Epithelial cell of prostate (primary cell): Measurements from ENCODE around the gene GSX2.

Experiments used
- DNase-seq: peaks from one replicate; pipeline ENCODE4 v3.0.0-alpha.2; 2011; ENCODE audit warnings: low read depth, low spot score
- H3K27ac ChIP-seq: fragments of 450-650 bp; 2 replicates; pipeline ENCODE4 v1.5.1; 2017; ENCODE audit warnings: mild to moderate bottlenecking

The GSX2 gene

DNA sequence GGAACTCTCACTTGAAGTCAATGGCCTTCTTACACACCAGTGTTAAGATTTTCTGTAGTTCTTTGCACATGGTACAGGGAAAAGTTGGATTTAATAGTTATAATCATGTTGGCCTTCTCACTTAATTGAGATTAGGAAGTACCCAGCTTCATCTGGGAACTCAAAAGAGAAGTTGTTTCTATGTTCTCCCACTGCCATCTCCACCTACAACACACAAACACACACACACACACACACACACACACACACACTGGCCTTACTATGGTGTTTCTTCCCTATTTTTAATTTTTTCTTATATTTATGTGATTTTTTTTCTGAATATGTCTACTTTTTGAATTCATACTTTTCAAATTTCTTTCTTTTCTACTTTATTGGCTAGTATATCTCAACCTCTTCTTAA, 25.6 kb upstream of the GSX2 start:
- no peak for DNase-seq
- H3K27ac ChIP-seq = no peak overlapping the region

DNA sequence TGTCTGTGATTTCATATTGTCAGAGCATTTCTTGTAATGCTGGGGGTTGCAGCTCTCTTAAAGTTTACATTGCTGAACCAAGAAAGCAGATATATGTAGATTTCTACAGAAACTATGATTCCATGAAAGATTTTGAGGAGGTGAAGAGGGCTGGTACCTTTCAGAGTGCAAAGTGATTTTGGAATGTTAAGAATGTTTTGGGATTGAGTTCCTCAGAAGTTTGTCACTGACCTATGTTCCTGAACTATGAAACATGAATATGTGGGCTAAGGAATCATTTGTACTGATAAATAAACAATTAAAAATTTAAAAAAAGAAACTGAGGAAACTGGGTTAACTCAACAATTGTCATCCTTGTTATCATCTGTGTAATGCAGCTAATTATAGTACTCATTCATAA, 23.3 kb upstream of the GSX2 start:
- DNase-seq = no peak
- peak overlapping the region; percentile 40 for H3K27ac ChIP-seq

DNA sequence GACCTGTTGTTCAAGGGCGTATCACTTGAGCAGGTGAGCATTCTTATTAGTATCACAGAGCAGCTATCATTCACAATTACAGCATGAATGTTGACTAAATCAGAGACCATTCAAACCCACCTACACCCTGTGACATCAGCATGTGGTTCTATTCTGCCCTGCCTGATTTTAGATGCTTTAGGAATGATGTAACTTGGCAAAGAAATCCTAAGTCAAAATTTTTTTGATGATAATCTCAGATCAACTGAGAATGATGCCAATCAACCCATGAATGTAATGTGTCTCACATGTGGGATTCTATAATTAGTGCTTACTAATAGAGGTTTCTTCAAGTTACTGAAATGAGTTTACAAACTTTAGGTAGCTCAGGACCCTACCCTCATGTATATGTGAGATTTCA, 22.2 kb upstream of the GSX2 start:
- no peak for DNase-seq
- H3K27ac ChIP-seq = peak overlapping the region; percentile 40

DNA sequence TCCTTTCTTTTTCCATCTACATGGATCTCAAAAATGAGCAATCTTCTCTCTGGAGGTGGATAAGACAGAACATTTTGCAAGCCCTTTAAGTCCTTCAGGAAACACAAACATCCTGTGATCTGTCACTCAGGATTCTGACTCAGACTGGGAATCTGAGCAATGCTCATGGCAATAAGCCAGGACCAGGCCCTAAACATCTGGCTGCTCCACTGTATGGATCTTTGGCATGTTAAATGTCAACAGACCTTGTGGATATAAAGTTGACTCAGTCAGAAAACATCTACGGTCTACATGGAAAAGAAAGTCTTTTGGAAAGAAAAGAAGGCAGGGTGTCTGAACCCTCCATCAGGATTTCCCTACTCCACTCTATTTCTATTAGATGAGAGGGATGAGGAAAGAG, 17.8 kb upstream of the GSX2 start:
- peak overlapping the region; percentile 66 for H3K27ac ChIP-seq
- DNase-seq = peak; percentile 86

GRCh38 chr4:54085284-54085683, 14.7 kb upstream of the GSX2 start:
- peak overlapping the region; percentile 18 for H3K27ac ChIP-seq
- DNase-seq = peak; percentile 75

GRCh38 chr4:54089875-54090274, 10.1 kb upstream of the GSX2 start:
- H3K27ac ChIP-seq = no peak overlapping the region
- DNase-seq = no peak

GRCh38 chr4:54090404-54090803, 9.6 kb upstream of the GSX2 start:
- no peak overlapping the region for H3K27ac ChIP-seq
- no peak for DNase-seq

DNA sequence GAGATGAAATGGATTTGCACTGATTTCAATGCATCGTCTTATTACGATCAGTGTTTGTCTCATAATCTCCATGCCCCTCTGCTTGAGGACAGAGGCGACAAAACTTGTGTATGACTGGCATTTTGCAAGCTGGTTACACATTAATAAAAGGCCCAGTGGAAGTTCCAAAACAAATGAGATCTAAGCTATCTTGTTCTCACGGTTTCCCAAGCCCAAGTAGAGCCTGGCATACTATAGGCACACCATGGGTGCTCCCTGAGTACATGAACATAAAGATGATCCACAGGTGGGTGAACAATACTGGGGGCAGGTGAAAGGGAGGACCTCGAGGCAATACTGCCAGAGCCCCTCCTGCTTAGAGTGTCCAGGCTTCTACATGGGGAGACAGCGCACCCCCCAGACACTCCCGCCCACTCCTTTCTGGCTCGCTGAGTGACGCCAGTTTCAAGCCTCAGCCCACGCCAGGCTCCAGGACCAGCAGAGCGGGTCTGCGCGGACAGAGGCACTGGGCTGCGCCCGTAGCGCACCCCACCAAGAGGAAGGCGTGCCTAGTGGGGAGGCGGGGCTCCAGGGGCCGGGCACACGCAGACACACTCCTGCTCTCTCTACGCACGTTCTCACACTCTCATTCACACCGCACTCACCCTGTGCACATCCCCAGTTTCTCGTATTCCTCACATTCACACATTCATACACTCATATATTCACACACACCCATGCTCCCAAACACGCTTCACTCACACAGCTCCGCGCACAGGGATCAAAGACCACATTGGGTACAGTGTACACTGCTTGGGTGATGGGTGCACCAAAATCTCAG, 8.9 kb upstream of the GSX2 start:
- no peak overlapping the region for H3K27ac ChIP-seq
- no peak for DNase-seq

DNA sequence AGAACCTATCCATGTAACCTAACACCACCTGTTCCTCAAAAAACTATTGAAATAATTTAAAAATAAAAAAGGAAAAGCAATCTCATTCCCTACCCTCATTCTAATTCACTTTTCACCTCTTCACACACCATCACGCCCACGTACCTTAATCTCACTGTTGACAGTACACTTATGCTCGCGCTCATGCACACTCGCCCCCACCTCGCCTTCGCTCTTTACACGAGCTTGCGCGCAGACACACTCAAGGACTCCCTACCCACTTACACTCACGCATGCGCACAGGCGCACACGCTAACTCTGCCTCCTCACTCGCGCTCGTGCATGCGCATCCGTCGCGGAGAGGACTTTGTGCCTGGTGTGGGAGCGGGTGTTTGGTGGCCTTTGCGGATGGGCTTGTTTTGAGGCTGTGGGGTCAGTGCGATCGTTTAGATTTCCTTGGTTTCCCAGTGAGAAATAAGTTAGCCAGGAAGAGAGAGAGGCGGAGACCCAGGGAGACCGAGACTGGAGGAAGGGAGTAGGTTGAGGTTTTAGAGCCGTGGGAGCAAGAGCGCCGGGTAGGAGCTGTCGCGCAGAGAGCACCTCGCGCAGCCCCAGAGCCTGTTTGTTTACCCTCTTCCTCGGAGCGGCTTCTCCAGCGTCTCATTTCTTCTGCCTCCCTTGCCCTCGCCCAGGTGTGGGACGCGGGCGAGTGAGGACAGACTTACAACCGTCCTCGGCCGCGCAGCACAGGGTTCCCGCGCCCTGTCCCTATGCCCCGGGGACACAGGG, 8.1 kb upstream of the GSX2 start:
- no peak overlapping the region for H3K27ac ChIP-seq
- DNase-seq = no peak

GRCh38 chr4:54092405-54093323, 7.3 kb upstream of the GSX2 start:
- no peak for DNase-seq
- no peak overlapping the region for H3K27ac ChIP-seq

DNA sequence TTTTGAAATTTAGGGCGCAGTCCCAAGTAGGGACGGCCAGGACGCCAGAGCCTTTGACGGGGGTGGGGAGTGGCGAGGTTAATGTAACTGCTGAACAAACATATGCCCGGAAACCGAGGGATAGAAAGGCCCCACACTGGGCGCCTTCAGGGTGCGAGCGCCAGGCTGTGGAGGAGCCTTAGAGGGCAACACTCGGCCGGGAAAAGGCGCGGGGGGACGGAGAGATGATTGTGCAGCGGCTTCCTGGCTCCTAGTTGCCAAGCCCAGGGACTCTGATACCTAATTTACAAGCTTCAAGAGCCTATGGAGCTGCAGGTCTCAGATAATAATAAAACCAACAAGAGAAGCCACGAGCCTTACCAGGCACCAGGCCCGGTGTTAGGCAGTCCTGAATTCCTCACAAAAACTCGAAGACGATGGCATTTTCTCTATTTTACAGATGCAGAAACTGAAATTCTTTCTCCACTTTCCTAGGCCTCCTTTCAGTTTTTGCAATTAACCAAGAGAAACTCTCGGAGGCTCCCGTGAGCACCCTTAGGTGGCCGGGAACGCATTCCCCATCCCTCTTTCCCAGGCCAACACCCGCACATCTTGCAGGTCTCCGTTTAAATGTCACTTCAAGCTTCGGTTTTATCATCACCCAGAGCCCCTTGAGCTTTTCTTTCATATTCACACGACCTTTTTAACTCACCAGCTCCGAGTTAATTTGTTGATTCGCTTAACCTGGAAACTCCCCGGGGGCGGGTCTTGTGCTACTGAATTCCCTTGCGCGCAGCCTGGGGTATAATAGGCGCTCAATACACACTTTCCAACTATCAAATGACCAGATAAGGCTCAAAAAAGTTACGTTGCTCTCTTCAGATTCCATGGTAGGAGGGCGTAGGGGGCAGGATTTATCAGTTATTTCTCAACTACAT, 6.4 kb upstream of the GSX2 start:
- H3K27ac ChIP-seq = no peak overlapping the region
- DNase-seq = no peak

DNA sequence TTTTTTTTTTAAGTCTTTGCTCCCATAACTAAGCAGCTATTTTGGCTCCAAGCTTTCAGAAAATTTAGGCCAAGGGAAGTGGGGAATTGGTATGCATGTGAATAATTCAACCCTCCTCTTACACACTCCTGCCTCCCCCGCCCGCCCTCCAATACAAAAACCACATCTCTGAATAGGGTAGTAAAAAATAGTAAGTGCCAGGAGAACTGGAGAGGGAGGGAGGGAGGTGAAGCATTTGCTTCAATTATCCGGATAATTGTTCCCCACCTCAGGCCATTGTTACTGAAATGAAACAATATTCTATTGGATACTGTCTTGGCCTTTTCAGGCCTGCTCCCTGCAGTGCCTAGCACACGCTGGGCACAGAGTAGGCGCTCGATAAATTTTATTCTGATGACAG, 5.5 kb upstream of the GSX2 start:
- no peak overlapping the region for H3K27ac ChIP-seq
- DNase-seq = no peak

- no peak overlapping the region for H3K27ac ChIP-seq
- DNase-seq = no peak
These were observed 4.7 kb upstream of the GSX2 start for GRCh38 chr4:54095110-54095825.

- DNase-seq = no peak
- no peak overlapping the region for H3K27ac ChIP-seq
These were observed 3.5 kb upstream of the GSX2 start for GRCh38 chr4:54096295-54096962.

DNA sequence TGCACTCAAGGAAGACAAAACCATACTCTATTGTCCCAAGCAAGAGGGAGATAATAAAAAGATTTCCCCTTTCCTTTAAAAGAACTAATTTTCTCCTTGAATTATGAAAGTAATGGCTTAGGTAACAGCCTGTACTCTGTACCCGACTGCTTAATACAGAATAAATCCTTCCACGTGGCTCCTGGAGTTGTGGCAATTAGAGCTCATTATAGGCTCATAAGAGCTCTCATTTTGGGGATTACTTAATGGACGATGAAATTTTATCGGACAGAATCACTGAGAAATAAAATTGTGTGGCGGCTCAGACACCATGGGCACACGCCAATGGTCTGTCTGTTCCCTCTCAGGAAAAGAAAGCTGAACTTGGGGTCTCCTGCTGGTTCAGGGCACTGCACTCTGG, 2.8 kb upstream of the GSX2 start:
- DNase-seq = no peak
- no peak overlapping the region for H3K27ac ChIP-seq

DNA sequence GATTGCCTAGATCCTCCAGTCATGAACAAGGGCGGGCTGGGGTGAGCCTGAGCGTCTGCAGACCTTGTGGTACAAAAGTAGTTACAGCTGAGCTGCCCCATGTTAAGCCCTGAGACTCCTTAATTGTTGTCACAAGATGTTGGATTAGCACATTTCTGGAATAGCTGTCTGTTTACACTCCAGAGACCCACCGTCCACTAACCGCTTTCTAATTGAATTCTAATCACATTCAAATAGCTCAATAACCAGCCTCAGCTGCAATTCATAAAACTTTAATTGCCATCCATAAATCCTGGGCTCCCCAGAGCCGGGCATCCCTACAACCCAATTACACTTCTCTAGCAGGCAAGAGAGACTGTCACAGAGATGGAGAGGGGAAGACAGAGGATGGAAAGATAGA, 1.6 kb upstream of the GSX2 start:
- H3K27ac ChIP-seq = no peak overlapping the region
- DNase-seq = no peak

- H3K27ac ChIP-seq = no peak overlapping the region
- no peak for DNase-seq
These were observed 646 bp upstream of the GSX2 start for GRCh38 chr4:54099287-54099747.

GRCh38 chr4:54100595-54101189, 729 bp downstream of the GSX2 start:
- no peak overlapping the region for H3K27ac ChIP-seq
- no peak for DNase-seq
